Activated CD8-positive, alpha-beta memory T cell treated with anti-CD3 and anti-CD28 coated beads for 1 hour (primary cell): Measurements from ENCODE around the gene NSUN4.

Experiments used
- DNase-seq, 2 donors: peaks; one replicate each; pipeline ENCODE4 v3.0.0-alpha.2; 2020; ENCODE audit warnings: low read depth in 1 of 2; ENCODE audit errors: extremely low read depth in 1 of 2

The NSUN4 gene

GRCh38 chr1:46404482-46405196 lies 64.0 kb downstream of the NSUN4 start:
- DNase-seq, result no peak

DNA sequence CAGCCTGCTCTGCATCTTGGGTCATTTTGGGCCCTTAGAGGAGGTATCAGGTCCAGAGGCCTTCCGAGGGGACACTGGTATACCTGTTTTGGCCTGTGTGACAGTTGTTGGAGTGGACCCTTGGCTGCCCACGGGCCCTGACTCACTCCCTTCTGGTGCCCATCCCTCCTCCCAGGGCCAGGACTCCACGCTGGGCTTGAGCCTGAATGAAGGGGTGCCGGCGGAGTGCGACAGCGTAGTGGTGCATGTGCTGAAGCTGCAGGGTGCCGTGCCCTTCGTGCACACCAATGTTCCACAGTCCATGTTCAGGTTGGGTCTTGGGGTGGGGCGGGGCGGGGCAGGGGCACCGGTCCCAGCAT lies 64.6 kb downstream of the NSUN4 start:
- no peak for DNase-seq

DNA sequence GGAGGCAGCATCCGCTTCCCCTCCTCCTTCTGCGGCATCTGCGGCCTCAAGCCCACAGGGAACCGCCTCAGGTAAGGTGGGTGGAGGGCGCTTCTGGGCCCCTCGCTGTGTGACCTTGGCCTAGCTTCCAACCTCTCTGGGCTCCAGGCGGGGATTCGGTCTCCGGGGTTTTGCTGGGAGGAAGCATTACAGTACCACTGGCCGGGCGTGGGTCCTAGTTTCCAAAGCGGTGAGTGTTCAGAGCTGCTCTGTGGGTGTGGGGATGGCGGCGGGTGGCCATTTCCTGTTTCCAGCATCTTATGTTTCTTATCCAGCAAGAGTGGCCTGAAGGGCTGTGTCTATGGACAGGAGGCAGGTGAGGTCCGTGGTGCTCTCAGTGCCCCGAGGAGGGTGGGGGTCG lies 65.1 kb downstream of the NSUN4 start:
- no peak for DNase-seq

- DNase-seq, result no peak
Measured at GRCh38 chr1:46406881-46407608, 66.4 kb downstream of the NSUN4 start.

DNA sequence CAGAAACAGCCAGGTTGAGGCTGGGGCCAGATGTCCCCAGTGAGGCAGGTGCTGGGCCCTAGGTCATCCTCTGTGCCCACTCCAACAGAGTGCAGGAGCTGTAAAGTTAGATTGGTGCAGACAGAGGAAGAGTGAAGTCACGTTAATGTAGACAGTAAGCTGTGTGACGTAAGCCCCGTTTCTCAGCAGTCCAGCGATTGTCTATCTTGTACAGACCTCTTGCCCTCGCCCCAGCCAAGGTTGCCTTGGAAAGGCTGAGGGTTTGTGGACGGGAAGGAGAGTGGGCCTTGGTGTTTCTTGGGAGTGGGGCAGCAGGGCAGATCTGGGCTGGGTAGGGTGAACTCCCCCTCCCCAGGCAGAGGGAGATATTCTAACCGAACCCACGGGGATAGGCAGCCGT lies 67.0 kb downstream of the NSUN4 start:
- DNase-seq, result no peak

DNA sequence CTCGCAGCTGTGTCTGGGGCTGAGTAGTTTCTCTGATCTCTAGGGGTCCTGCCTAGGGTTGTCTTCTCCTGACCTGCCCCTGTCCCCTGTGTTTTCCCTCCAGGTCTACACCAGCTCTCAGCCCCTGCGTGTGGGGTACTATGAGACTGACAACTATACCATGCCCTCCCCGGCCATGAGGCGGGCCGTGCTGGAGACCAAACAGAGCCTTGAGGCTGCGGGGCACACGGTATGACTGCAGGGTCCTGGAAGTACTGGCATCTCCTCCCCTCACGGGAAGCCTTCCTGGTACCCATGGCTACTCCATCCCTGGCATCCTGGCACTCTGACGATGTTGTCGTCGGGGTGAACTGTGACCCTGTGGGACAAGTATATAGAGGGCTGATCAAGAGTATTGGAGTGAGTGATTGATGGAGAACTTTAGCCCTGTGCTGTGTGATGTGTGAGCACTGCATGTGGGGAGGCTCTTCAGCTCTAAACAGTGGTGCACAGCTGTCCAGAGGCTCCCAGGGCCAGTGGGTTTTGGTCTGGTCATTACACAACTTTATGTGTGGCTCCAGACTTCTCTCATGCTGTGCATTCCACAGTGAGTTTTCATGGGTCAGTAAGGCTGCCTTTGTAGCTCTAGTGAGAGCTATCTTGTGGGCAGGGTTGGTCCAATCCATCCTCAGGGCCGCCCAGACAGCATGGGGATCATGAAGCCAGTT lies 67.9 kb downstream of the NSUN4 start:
- no peak for DNase-seq

DNA sequence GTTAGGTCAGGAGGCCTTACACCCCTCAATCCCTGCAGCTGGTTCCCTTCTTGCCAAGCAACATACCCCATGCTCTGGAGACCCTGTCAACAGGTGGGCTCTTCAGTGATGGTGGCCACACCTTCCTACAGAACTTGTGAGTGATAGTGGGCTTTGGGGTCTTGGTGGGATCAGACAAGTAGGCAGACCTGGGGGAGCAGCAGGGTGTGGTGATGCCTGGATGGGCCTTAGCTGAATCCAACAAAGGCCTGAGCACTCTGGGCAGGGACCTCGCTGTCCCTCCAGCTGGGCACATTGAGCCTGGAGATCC lies 68.4 kb downstream of the NSUN4 start:
- DNase-seq, result no peak

GRCh38 chr1:46410156-46411009 lies 69.8 kb downstream of the NSUN4 start:
- no peak for DNase-seq

- no peak for DNase-seq
Measured at GRCh38 chr1:46411010-46411405, 70.4 kb downstream of the NSUN4 start.
